ENCODE results near the gene BBS12. TPM values are rescaled to one million over a fixed set of nuclear protein-coding genes. Genes with fewer than 3 reads are reported as not detected.
A peak's percentile ranks its signal among the peaks of the same experiment; 100 is the strongest.

The BBS12 gene
- total and polyA plus RNA-seq, 2 experiments from 2014 or later: 5.2 to 7.1 TPM

DNA sequence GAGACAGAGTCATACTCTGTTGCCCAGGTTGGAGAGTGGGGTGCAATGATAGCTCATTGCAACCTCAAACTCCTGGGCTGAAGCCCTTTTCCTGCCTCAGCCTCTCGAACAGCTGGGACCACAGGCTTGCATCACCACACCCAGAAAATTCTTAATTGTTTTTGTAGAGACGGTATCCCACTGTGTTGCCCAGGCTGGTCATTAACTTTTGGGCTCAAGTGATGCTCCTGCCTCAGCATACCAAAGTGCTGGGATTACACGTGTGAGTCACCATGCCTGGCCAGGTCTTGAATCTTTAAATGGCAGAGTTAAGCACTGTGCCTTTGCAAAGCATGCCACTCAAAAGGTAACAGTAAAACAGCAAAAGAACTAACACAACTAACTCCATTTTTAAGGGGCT, 28.6 kb upstream of the BBS12 start:
- DNase-seq: peak; percentile 26
- no peak overlapping the region for H3K4me3 ChIP-seq
- no peaks in the 10 kb centered on the region for H4K20me1 ChIP-seq (ENCODE audit: insufficient read depth)
- no peaks in the 10 kb centered on the region for H3K36me3 ChIP-seq (ENCODE audit: low read depth)
- no peak overlapping the region for H3K4me2 ChIP-seq (ENCODE audit: unreplicated experiment)
- no peaks in the 10 kb centered on the region for H3K27me3 ChIP-seq (replicated peaks; ENCODE audit: insufficient read depth)
- no peak overlapping the region for H3K9ac ChIP-seq
- H3F3A ChIP-seq (ENCODE audit: insufficient read depth): no peaks in the 10 kb centered on the region
- in situ Hi-C loops (cut with MboI): no loop called here
- H3K4me1 ChIP-seq (ENCODE audit: insufficient read depth): peaks cover 12% of the 10 kb centered on the region
- H3K9me3 ChIP-seq (ENCODE audit: low read depth): no peaks in the 10 kb centered on the region
- TF ChIP-seq EZH2phosphoT487 (IDR thresholded peaks at IDR 0.05; ENCODE audit: insufficient read depth, low read depth): no peak
- TF ChIP-seq EZH2 (IDR thresholded peaks at IDR 0.05; ENCODE audit: insufficient read depth, poor library complexity, severe bottlenecking): no peak
- no peak overlapping the region for H3K27ac ChIP-seq
- H2AFZ ChIP-seq: no peak overlapping the region
- no peaks in the 10 kb centered on the region for H3K9me2 ChIP-seq (ENCODE audit: insufficient read depth)
- H3K79me2 ChIP-seq (ENCODE audit: insufficient read depth): no peaks in the 10 kb centered on the region
- 51 to 60% methylated on average over 3 of the region's 3 CpGs for WGBS, 2 experiments (ENCODE audit: low coverage in 1 of 2, low lambda C conversion rate in 2 of 2, missing lambda C conversion rate in 2 of 2)

DNA sequence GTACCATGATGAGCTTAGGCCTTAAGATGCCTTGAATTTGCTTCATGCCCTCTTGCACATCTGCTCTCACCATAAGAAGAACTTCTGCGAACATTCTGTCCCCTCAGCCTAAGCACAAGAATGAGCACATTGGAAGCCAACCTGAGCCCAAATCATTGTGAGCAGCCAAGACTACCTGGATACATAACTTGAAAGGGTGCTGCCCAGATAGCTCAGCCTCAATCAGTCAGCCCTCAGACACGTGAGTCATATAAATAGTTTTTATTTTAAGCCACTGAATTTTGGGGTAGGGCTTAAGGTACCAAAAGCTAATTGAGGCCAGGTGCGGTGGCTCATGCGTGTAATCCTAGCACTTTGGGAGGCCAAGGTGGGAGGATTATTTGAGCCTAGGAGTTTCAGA, 27.5 kb upstream of the BBS12 start:
- no peak overlapping the region for H3K4me2 ChIP-seq (ENCODE audit: unreplicated experiment)
- no peaks in the 10 kb centered on the region for H3K9me3 ChIP-seq (ENCODE audit: low read depth)
- H3K9me2 ChIP-seq (ENCODE audit: insufficient read depth): no peaks in the 10 kb centered on the region
- no peak for DNase-seq
- peaks cover 12% of the 10 kb centered on the region for H3K4me1 ChIP-seq (ENCODE audit: insufficient read depth)
- H3K36me3 ChIP-seq (ENCODE audit: low read depth): no peaks in the 10 kb centered on the region
- in situ Hi-C loops (cut with MboI): no loop called here
- H4K20me1 ChIP-seq (ENCODE audit: insufficient read depth): no peaks in the 10 kb centered on the region
- no peaks in the 10 kb centered on the region for H3K79me2 ChIP-seq (ENCODE audit: insufficient read depth)
- no peak overlapping the region for H2AFZ ChIP-seq
- H3K9ac ChIP-seq: no peak overlapping the region
- TF ChIP-seq EZH2 (IDR thresholded peaks at IDR 0.05; ENCODE audit: insufficient read depth, poor library complexity, severe bottlenecking): no peak
- no peak for TF ChIP-seq EZH2phosphoT487 (IDR thresholded peaks at IDR 0.05; ENCODE audit: insufficient read depth, low read depth)
- peaks cover under 1% of the 10 kb centered on the region; the same call in 1 of the 2 replicates for H3F3A ChIP-seq (ENCODE audit: insufficient read depth)
- H3K27ac ChIP-seq: no peak overlapping the region
- H3K4me3 ChIP-seq: no peak overlapping the region
- WGBS, 2 experiments (ENCODE audit: low coverage in 1 of 2, low lambda C conversion rate in 2 of 2, missing lambda C conversion rate in 2 of 2): 93 to 94% methylated on average over 4 of the region's 4 CpGs
- H3K27me3 ChIP-seq (replicated peaks; ENCODE audit: insufficient read depth): no peaks in the 10 kb centered on the region

DNA sequence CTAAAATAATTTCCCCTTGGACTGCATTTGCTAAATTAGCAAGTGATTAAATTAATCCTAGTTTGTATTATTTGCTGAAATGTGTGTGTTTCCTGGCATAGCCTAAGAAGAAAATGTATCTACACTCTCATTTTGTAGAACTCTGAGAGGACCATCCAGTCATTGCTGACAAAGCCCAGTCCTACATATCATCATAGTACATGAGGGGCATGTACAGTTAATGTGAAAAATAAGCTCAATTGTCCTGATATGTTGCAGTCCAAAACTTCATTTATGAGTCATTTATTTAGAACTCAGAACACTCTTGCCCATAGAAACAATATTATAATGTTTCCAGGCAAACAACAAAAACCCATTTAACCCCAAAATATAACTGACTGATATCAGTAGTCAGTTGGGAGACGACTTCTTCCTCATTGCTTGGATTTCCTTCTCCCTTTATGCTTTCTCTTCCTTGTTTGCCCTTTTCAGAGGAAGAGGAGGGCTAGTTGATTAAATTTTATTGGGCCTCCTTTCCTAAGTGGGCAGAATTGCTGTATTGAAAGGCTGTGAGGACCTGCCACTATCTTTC, 26.9 kb upstream of the BBS12 start:
- DNase-seq: no peak
- TF ChIP-seq EZH2 (IDR thresholded peaks at IDR 0.05; ENCODE audit: insufficient read depth, poor library complexity, severe bottlenecking) (no peak), EZH2phosphoT487 (IDR thresholded peaks at IDR 0.05; ENCODE audit: insufficient read depth, low read depth) (no peak)
- Histone ChIP-seq H3K4me2 (ENCODE audit: unreplicated experiment) (no peak overlapping the region), H2AFZ (no peak overlapping the region), H3K79me2 (ENCODE audit: insufficient read depth) (no peaks in the 10 kb centered on the region), H3K9me3 (ENCODE audit: low read depth) (no peaks in the 10 kb centered on the region), H3K4me3 (no peak overlapping the region), H4K20me1 (ENCODE audit: insufficient read depth) (no peaks in the 10 kb centered on the region), H3K4me1 (ENCODE audit: insufficient read depth) (peaks cover 14% of the 10 kb centered on the region), H3K27ac (no peak overlapping the region), H3K9ac (no peak overlapping the region), H3K36me3 (ENCODE audit: low read depth) (no peaks in the 10 kb centered on the region), H3K27me3 (replicated peaks; ENCODE audit: insufficient read depth) (no peaks in the 10 kb centered on the region), H3K9me2 (ENCODE audit: insufficient read depth) (no peaks in the 10 kb centered on the region), H3F3A (ENCODE audit: insufficient read depth) (peaks cover 7% of the 10 kb centered on the region; the same call in 1 of the 2 replicates)
- WGBS, 2 experiments (ENCODE audit: low coverage in 1 of 2, low lambda C conversion rate in 2 of 2, missing lambda C conversion rate in 2 of 2): 84 to 92% methylated on average over 1 of the region's 1 CpG
- in situ Hi-C loops (cut with MboI): no loop called here

DNA sequence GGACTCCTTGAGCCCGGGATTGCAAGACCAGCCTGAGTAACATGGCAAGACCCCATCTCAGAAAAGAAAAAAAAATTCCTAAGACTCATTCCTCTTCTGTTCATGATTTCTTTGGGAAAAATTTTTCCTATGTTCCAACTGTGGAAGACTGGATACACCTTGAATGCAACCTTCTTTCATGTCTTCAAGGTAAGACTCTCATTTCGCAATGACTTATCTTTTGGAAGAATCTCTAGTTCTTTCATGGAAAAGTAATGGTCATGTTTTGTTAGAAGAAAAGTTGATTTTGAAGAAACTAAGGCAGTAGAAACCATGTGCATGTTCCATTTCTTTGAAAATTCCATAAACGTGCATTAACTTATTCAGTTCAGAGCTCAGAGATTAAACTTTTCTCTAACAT, 26.0 kb upstream of the BBS12 start:
- Histone ChIP-seq H3K27ac (no peak overlapping the region), H3K9ac (no peak overlapping the region), H3K27me3 (replicated peaks; ENCODE audit: insufficient read depth) (no peaks in the 10 kb centered on the region), H3K36me3 (ENCODE audit: low read depth) (no peaks in the 10 kb centered on the region), H2AFZ (no peak overlapping the region), H3K4me3 (no peak overlapping the region), H4K20me1 (ENCODE audit: insufficient read depth) (no peaks in the 10 kb centered on the region), H3K9me2 (ENCODE audit: insufficient read depth) (no peaks in the 10 kb centered on the region), H3F3A (ENCODE audit: insufficient read depth) (peaks cover 13% of the 10 kb centered on the region; the same call in 1 of the 2 replicates), H3K79me2 (ENCODE audit: insufficient read depth) (no peaks in the 10 kb centered on the region), H3K9me3 (ENCODE audit: low read depth) (no peaks in the 10 kb centered on the region), H3K4me2 (ENCODE audit: unreplicated experiment) (no peak overlapping the region), H3K4me1 (ENCODE audit: insufficient read depth) (peaks cover 12% of the 10 kb centered on the region; the same call in 1 of the 2 replicates)
- in situ Hi-C loops (cut with MboI): no loop called here
- no peak for TF ChIP-seq EZH2 (IDR thresholded peaks at IDR 0.05; ENCODE audit: insufficient read depth, poor library complexity, severe bottlenecking)
- no peak for TF ChIP-seq EZH2phosphoT487 (IDR thresholded peaks at IDR 0.05; ENCODE audit: insufficient read depth, low read depth)
- DNase-seq: no peak
- WGBS, 2 experiments (ENCODE audit: low coverage in 1 of 2, low lambda C conversion rate in 2 of 2, missing lambda C conversion rate in 2 of 2): 76 to 79% methylated on average over 3 of the region's 3 CpGs

Data from GM23248 (cell line).